GM18520 (cell line): Measurements from ENCODE around the gene HECW1.
"Not testable (repeated sequence)": the region's sequence is repeated elsewhere in the genome, so short reads cannot be mapped to it uniquely, and the experiment has no call there.

Source experiments
- ATAC-seq: cut with Tn5 transposase; IDR thresholded peaks from one replicate; pipeline ENCODE4 v1.9.1; 2021; ENCODE audit not compliant: unreplicated experiment

Gene HECW1

DNA sequence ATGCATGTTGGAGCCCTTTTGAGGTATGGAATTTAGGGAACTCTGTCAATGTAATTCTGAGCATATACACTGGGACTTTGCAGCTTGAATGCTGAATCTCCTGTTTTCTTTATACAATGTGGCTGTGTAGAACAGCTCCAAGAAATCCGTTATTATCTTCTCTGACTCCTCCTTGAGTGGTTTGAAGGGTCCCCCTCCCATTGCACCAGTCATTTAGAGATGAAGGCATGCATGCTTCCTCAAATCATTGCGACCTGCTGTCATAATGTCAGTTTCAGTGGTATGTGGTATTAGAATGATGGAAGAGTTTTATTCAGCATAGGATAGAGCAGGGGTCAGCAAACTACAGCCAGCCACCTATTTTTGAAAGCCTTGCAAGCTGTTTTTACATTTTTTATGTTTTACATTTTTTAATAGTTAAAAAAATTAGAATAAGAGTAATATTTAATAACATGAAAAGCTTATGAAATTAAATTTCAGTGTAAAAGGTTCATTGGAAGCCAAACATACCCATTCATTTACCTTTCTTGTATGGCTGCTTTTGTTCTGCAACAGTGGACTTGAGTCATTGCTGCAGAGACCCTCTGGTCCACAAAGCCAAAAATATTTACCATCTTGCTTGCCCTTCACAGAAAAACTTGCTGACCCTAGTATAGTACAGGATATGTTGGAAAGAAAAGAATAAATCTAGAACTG is 478.6 kb downstream of the HECW1 start:
- ATAC-seq: peak; percentile 56

DNA sequence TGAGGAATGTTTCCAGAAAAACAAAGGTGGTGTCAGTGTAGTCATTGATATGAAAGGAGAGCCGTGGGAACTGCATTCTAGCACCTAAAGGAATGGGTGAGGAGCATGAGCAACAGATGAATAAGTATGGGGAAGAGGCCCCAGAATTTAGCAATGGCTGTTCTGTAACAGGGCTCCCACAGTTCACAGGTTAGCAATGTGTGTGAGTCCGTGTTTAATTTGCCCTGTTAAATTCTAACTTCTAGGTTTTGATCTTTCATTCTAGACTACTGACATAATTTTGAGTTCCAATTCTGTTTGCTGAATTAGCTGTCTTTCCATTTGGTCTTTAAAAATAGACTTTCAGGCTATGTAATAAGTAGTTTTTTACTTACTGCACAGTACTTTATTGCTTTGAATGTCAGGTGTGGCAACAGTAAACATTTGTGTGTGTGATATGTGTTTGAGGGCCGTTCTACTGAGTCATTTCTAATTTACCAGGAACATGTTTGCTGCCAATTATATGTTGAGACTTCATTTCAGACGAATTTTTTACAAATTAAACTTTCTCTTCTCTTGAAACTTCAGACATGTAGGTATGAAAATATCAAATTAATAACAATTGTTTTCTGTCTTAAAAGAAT is 479.2 kb downstream of the HECW1 start:
- ATAC-seq: no peak

DNA sequence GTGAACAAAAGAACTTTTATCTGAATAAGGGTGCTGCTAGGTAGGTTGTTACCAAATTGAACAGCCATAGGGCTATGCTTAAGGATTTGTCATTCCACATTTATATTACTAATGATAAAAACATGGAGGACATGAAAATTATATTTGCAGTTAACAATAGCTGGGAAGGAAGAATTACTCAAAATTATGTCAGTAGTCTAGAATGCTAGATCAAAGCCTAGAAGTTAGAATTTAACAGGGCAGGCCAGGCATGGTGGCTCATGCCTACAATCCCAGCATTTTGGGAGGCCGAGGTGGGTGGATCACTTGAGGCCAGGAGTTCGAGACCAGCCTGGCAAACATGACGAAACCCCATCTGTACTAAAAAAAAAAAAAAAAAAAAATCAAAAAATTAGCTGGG is 479.9 kb downstream of the HECW1 start:
- no peak for ATAC-seq

DNA sequence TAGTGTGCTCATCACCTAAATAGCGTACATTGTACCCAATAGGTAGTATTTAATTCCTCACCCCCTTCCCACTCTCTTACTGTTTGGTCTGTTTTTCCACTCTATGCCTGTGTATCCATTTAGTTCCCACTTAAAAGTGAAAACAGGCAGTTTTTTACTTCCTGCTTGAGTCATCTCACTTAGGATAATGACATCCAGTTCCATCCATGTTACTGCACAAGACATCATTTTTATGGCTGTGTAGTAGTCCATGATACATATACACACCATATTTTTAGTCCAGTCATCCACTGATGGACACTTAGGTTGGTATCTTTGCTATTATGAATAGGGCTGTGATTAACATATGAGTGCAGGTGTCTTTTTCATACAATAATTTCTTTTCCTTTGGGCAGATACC is 480.6 kb downstream of the HECW1 start:
- no peak for ATAC-seq

DNA sequence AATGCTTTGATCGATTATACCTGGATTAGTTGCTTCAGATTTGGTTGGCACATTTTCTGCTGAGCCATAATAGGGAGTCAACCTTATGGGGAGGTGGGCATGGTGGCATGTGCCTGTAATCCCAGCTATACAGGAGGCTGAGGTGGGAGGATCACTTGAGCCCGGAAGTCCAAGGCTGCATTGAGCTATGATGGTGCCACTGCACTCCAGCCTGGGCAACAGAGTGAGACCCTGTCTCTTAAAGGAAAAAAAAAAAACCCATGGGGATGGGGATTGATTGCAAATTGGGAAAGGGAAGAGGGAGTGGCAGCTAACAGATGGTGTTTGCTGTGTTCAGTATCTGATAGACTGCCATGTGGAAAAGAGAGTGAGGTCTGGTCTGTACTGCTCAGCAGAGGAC is 481.6 kb downstream of the HECW1 start:
- ATAC-seq: no peak

DNA sequence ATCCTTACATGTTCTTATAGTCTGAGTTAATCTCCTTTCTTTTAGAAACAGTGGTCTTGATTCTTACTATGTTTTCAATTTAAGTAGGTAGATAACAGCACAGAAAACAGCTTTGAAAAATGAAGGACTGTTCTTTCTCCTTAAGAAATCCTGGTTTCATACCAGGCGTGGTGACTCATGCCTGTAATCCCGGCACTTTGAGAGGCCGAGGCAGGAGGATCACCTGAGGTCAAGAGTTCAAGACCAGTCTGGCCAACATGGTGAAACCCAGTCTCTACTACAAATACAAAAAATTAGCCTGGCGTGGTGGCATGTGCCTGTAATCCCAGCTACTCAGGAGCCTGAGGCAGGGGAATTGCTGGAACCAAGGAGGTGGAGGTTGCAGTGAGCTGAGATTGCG is 484.0 kb downstream of the HECW1 start:
- ATAC-seq: not testable (repeated sequence)

DNA sequence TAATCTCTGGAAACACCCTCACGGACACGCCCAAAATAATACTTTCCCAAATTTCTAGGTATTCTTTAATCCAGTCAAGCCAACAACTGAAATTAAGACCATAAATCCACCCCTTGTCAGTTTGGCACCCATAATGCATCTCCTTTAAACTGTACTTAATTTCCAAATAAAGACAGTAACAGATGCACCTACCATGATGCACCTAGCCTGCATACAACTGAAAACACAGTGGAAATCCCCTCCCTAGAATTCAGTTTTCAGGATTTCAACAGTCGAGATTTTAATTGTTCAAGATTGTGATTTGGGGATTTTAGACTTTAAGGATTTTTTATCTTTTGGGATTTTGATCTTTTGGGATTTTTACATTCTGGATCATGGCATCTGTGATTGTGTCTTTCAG is 487.6 kb downstream of the HECW1 start:
- no peak for ATAC-seq

DNA sequence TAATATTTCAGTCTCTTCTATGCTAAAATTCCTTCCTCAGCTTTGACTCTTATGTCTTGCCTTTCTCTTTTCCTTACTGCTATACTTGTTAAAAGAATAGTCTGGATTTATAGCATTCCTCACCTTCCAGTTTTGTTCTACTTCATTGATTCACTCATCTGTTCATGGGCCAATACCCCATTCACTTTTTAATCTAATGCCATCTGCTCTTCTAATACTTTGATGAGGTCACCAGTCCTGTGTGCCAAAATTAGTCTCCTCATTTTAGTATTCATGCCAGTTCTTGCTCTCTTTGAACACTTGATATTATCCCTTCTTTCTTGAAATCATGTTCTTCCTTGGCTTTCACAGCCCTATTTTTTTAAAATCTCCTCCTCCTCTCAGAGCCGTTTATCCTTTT is 489.8 kb downstream of the HECW1 start:
- no peak for ATAC-seq

DNA sequence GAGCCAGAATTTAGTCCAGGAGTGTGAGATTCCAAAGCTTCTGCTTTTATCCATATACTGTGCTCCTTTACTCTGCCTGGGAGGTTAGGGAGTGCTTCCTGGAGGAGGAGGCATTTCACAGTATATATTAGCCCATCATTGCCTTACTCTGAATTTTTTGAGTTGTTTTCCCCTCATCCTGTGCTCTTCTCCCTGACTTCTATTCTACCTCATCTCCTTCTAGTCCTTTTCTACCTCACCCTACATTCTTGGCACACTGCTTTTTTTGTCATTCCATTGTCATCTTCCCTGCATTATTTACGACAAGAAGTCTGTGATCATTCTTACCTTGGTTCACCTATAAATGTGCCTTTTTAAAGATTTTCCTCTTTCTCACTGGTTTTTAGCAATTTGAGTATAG is 491.8 kb downstream of the HECW1 start:
- no peak for ATAC-seq

DNA sequence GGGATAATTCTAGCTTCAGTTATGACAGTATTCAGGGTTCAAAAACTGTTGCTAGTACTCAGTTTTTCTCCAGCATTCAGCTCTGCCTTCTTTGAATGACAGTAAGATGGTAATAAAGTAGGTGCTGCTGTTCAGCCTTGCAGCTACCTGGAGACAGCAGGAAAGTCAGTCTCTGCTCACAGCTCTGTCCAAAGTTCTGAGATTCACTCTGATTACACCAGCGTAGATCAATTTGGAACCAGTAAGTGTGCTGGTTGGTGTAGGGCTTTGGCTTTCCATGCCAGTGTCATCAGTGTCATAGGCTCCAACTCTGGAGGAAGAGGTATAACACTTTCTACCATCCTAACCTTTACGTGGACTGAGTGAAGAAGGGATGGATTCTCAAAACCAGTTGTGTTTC is 496.6 kb downstream of the HECW1 start:
- no peak for ATAC-seq

DNA sequence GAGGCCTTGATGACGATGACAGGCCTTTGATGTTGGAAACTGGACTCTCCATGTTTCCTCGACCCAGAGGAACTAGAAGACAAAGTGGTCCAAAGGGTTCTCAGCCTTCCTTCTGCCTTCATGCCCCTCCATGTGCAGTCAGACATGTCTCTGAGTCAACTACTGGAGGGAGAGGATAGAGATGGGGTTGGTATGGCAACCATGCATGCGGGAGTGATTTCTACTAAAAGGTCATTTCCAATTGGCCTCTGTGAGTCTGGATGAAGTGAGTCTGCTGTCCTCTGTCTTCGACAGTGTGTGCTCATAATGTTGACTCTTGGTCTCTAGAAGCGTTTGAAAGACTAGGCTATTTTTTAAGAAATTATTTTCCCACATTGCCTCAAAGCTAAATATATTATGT is 499.7 kb downstream of the HECW1 start:
- no peak for ATAC-seq

DNA sequence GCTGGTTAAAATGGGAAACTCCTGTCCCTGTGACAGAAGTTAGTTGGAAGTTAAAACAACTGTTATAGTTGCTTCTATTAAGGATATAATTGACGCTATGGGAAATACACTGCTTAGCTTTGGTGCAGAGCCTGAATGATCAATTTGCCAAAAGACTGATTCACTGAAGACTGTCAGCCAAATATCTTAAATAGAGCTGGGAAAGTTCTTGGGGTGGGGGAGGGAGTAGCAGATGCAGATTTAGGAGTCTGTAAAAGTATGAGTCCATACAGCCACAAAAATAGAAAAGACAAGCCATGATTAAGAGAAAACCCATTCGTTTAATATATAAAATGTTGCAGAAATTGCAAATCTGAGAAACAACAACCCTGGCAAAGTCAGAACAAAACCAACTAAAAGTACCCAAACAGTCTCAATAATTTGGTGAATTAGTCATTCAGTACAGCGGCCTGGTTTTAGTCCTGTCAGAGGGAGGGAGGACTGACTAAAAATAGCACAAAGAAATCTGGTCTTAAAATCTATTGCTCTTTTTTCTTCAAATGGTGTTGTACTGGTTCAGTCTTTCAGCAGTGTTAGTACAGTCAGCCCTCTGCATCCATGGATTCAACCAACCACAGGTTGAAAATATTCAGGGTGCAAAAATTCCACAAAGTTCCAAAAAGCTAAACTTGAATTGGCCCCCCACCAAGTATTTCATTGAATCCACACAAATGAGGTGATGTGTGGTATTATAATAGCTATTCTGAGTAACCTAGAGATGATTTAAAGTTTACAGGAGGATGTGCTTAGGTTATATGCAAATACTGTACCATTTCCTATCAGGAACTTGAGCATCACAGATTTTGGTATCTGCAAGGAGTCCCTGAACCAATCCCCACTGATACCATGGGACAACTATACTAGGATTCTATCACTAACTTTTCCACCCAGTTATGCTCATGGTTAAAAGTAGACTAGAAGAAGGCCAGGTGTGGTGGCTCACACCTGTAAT is 500.4 kb downstream of the HECW1 start:
- no peak for ATAC-seq
